Neural cell (in vitro differentiated cells): ENCODE results near the gene MERTK. TPM values are rescaled to one million over a fixed set of nuclear protein-coding genes. Genes with fewer than 3 reads are reported as not detected.
"Not testable (repeated sequence)": the region's sequence is repeated elsewhere in the genome, so short reads cannot be mapped to it uniquely, and the experiment has no call there.

ENCODE experiments used
- H2AFZ ChIP-seq: fragments of 200-600, 300-800 bp; sonication (generic), shearing (Covaris generic); 2 replicates; pipeline ENCODE4 v1.6.0; 2014; ENCODE audit warnings: low read depth, mild to moderate bottlenecking, antibody characterized with exemption, low read length, moderate library complexity
- H3F3A ChIP-seq: fragments of 200-600 bp; shearing (Covaris generic); 2 replicates; pipeline ENCODE4 v1.6.1; 2016; ENCODE audit warnings: mild to moderate bottlenecking, moderate library complexity, mixed read lengths, antibody characterized with exemption, low read length; ENCODE audit not compliant: insufficient read depth, poor library complexity, severe bottlenecking
- H3K27ac ChIP-seq: fragments of 200-600, 300-800 bp; sonication (generic), shearing (Covaris generic); 2 replicates; pipeline ENCODE4 v1.5.1; 2014; ENCODE audit warnings: mild to moderate bottlenecking, low read length, moderate library complexity
- H3K27me3 ChIP-seq: fragments of 300-800, 200-600 bp; sonication (generic), shearing (Covaris generic); 2 replicates; pipeline ENCODE4 v1.6.0; 2014; ENCODE audit warnings: mild to moderate bottlenecking, low read depth, low read length, moderate library complexity; ENCODE audit not compliant: insufficient read depth
- H3K36me3 ChIP-seq: fragments of 300-800, 200-600 bp; sonication (generic), shearing (Covaris generic); 2 replicates; pipeline ENCODE4 v1.5.1; 2014; ENCODE audit warnings: mild to moderate bottlenecking, antibody characterized with exemption, low read length, moderate library complexity; ENCODE audit not compliant: insufficient read depth
- H3K4me2 ChIP-seq: fragments of 300-800, 200-600 bp; sonication (generic), shearing (Covaris generic); 2 replicates; pipeline ENCODE4 v1.6.0; 2014; ENCODE audit warnings: mild to moderate bottlenecking, low read length
- H3K4me3 ChIP-seq: fragments of 300-800, 200-600 bp; sonication (generic), shearing (Covaris generic); 2 replicates; pipeline ENCODE4 v1.5.1; 2014; ENCODE audit warnings: mild to moderate bottlenecking, low read length, moderate library complexity
- H3K79me2 ChIP-seq: fragments of 200-600 bp; shearing (Covaris generic); replicated peaks from 2 replicates; pipeline ENCODE4 v1.6.0; 2014; ENCODE audit warnings: mild to moderate bottlenecking, low read length, moderate library complexity; ENCODE audit not compliant: insufficient read depth
- H3K9ac ChIP-seq: fragments of 300-800, 200-600 bp; sonication (generic), shearing (Covaris generic); 2 replicates; pipeline ENCODE4 v1.6.1; 2016; ENCODE audit warnings: mild to moderate bottlenecking, low read length, mixed read lengths
- H3K9me2 ChIP-seq: fragments of 200-600 bp; shearing (Covaris generic); 2 replicates; pipeline ENCODE4 v1.6.1; 2016; ENCODE audit warnings: mild to moderate bottlenecking, low read length, mixed read lengths; ENCODE audit not compliant: insufficient read depth
- H3K9me3 ChIP-seq: fragments of 200-600, 300-800 bp; sonication (generic), shearing (Covaris generic); 2 replicates; pipeline ENCODE4 v1.6.1; 2016; ENCODE audit warnings: mild to moderate bottlenecking, mixed run types, low read length, moderate library complexity, mixed read lengths
- H4K20me1 ChIP-seq: fragments of 200-600 bp; shearing (Covaris generic); 2 replicates; pipeline ENCODE4 v1.6.1; 2016; ENCODE audit warnings: mild to moderate bottlenecking, mixed run types; ENCODE audit not compliant: insufficient read depth
- EP300 ChIP-seq: fragments of 450-650 bp; conservative IDR thresholded peaks from 2 replicates; pipeline ENCODE4 v1.6.1; 2014; ENCODE audit warnings: antibody characterized with exemption, mild to moderate bottlenecking, moderate library complexity; ENCODE audit not compliant: poor library complexity, severe bottlenecking
- EZH2 ChIP-seq: fragments of 200-600, 300-800 bp; shearing (Covaris generic), sonication (generic); IDR thresholded peaks from 2 replicates; pipeline ENCODE4 v1.6.1; 2014; ENCODE audit warnings: antibody characterized with exemption, low read length, borderline replicate concordance, mild to moderate bottlenecking; ENCODE audit not compliant: insufficient read depth, poor library complexity, severe bottlenecking
- MXI1 ChIP-seq: fragments of 450-650 bp; conservative IDR thresholded peaks from 2 replicates; pipeline ENCODE4 v1.6.1; 2014; ENCODE audit warnings: antibody characterized with exemption, mild to moderate bottlenecking; ENCODE audit not compliant: poor library complexity, severe bottlenecking
- POLR2AphosphoS5 ChIP-seq: IDR thresholded peaks from 2 replicates; pipeline ENCODE4 v1.6.1; 2012
- RAD21 ChIP-seq: fragments of 450-650 bp; conservative IDR thresholded peaks from 2 replicates; pipeline ENCODE4 v1.6.1; 2014; ENCODE audit warnings: antibody characterized with exemption, mild to moderate bottlenecking, moderate library complexity
- SMC3 ChIP-seq: fragments of 450-650 bp; conservative IDR thresholded peaks from 2 replicates; pipeline ENCODE4 v1.6.1; 2014; ENCODE audit warnings: antibody characterized with exemption, mild to moderate bottlenecking, moderate library complexity; ENCODE audit not compliant: poor library complexity
- TAF1 ChIP-seq: IDR thresholded peaks from 2 replicates; pipeline ENCODE4 v1.6.1; 2012; ENCODE audit warnings: low read depth
- polyA plus RNA-seq: library from polyadenylated mRNA; depleted of rRNA; stranded (reverse); fragments of >200 nt; gene quantifications from 2 replicates; pipeline ENCODE4 v1.2.3, GENCODE V29; 2014
- TF ChIP-seq, protein P1 (sequence below): fragments of 450-650 bp; IDR thresholded peaks from 2 replicates; pipeline ENCODE4 v1.5.1; 2014; ENCODE audit warnings: antibody characterized with exemption, mild to moderate bottlenecking, moderate library complexity; ENCODE audit not compliant: poor library complexity, severe bottlenecking
- TF ChIP-seq, protein P2 (sequence below): IDR thresholded peaks from 2 replicates; pipeline ENCODE4 v1.6.1; 2012; ENCODE audit warnings: borderline replicate concordance

MERTK gene
- polyA plus RNA-seq, 1 donor from 2014 or later, result 0.53 TPM

DNA sequence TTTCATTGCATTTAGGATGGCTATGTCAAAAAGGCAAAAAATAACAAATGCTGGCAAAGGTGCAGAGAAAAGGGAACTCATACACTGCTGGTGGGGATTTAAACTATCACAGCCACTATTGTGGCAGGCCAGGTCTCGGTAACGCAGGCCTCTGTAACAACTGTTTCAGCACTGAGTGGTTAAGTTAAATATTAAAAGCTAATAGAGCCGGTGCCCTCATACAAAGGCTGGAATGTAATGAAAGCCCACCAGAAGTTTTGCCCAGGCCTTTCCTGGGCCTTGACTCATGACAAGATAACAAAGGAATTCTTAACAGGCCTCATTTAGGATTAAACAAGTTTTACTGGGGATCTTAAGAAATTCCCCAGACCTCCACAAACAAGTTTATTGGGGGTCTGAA is 10.7 kb downstream of the MERTK start:
- H3K36me3 ChIP-seq, result no peaks in the 10 kb centered on the region
- H3K27ac ChIP-seq, result no peak overlapping the region
- no peaks in the 10 kb centered on the region for H3K79me2 ChIP-seq
- H3F3A ChIP-seq, result no peaks in the 10 kb centered on the region
- H3K27me3 ChIP-seq, result no peaks in the 10 kb centered on the region
- H3K4me2 ChIP-seq, result no peak overlapping the region
- H3K4me3 ChIP-seq, result no peak overlapping the region
- TF ChIP-seq MXI1, result no peak
- TF ChIP-seq EZH2, result no peak
- TF ChIP-seq, protein P1, sequence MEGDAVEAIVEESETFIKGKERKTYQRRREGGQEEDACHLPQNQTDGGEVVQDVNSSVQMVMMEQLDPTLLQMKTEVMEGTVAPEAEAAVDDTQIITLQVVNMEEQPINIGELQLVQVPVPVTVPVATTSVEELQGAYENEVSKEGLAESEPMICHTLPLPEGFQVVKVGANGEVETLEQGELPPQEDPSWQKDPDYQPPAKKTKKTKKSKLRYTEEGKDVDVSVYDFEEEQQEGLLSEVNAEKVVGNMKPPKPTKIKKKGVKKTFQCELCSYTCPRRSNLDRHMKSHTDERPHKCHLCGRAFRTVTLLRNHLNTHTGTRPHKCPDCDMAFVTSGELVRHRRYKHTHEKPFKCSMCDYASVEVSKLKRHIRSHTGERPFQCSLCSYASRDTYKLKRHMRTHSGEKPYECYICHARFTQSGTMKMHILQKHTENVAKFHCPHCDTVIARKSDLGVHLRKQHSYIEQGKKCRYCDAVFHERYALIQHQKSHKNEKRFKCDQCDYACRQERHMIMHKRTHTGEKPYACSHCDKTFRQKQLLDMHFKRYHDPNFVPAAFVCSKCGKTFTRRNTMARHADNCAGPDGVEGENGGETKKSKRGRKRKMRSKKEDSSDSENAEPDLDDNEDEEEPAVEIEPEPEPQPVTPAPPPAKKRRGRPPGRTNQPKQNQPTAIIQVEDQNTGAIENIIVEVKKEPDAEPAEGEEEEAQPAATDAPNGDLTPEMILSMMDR, result no peak
- TF ChIP-seq, protein P2, sequence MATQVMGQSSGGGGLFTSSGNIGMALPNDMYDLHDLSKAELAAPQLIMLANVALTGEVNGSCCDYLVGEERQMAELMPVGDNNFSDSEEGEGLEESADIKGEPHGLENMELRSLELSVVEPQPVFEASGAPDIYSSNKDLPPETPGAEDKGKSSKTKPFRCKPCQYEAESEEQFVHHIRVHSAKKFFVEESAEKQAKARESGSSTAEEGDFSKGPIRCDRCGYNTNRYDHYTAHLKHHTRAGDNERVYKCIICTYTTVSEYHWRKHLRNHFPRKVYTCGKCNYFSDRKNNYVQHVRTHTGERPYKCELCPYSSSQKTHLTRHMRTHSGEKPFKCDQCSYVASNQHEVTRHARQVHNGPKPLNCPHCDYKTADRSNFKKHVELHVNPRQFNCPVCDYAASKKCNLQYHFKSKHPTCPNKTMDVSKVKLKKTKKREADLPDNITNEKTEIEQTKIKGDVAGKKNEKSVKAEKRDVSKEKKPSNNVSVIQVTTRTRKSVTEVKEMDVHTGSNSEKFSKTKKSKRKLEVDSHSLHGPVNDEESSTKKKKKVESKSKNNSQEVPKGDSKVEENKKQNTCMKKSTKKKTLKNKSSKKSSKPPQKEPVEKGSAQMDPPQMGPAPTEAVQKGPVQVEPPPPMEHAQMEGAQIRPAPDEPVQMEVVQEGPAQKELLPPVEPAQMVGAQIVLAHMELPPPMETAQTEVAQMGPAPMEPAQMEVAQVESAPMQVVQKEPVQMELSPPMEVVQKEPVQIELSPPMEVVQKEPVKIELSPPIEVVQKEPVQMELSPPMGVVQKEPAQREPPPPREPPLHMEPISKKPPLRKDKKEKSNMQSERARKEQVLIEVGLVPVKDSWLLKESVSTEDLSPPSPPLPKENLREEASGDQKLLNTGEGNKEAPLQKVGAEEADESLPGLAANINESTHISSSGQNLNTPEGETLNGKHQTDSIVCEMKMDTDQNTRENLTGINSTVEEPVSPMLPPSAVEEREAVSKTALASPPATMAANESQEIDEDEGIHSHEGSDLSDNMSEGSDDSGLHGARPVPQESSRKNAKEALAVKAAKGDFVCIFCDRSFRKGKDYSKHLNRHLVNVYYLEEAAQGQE, result no peak
- no peak for TF ChIP-seq POLR2AphosphoS5
- TF ChIP-seq EP300, result no peak
- no peak for TF ChIP-seq TAF1
- TF ChIP-seq RAD21, result no peak
- TF ChIP-seq SMC3, result no peak
- H3K9me2 ChIP-seq, result no peaks in the 10 kb centered on the region
- H2AFZ ChIP-seq, result no peak overlapping the region
- H4K20me1 ChIP-seq, result no peaks in the 10 kb centered on the region
- no peak overlapping the region for H3K9ac ChIP-seq
- H3K9me3 ChIP-seq, result no peaks in the 10 kb centered on the region

DNA sequence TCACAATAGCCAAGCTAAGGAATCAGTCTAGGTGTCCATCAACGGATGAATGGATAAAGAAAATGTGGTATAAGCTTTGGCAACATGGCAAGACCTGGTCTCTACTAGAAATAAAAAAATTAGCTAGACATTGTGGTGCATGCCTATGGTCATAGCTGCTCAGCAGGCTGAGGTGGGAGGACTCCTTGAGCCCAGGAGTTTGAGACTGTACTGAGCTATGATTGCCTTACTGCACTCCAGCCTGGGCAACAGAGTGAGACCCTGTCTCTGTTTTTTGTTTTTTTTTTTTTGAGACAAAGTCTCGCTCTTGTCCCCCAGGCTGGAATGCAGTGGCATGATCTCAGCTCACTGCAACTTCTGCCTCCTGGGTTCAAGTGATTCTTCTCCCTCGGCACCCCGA is 11.6 kb downstream of the MERTK start:
- H3F3A ChIP-seq, H3K9me3 ChIP-seq, H3K4me2 ChIP-seq, H3K4me3 ChIP-seq, H3K36me3 ChIP-seq, H3K9me2 ChIP-seq, H3K9ac ChIP-seq, H3K27ac ChIP-seq, H3K79me2 ChIP-seq, H3K27me3 ChIP-seq, H2AFZ ChIP-seq, H4K20me1 ChIP-seq: not testable (repeated sequence)

DNA sequence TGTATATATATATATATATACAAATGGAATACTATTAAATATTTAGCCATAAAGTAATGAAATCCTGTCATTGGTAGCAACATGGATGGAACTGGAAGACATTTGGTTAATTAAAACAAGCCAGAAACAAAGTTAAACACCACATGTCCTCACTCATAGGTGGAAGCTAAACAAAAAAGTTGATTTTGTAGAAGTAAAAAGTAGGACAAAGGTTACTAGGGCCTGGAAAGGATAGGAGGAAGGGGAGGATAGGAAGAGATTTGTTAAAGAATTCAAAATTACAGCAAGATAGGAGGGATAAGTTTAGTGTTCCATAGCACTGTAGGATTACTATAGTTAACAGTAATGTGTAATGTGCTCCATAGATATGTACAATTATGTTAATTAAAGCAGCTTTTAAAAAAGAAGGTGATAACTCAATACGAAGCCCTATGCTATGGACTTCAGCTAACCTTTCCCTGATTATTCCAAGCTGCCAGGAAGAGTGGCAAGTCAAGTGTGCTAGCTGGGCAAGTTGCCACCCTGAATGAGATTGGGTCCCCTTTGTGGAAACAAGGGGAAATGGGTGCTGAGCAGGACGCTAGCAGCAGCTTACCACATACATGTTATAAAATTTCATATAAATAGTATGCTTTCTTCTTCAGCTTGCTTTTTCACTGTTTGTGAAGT is 12.3 kb downstream of the MERTK start:
- Histone ChIP-seq H3K27ac (no peak overlapping the region), H3K9me3 (no peaks in the 10 kb centered on the region), H3K36me3 (no peaks in the 10 kb centered on the region), H3K9me2 (no peaks in the 10 kb centered on the region), H3K79me2 (no peaks in the 10 kb centered on the region), H3K9ac (no peak overlapping the region), H4K20me1 (no peaks in the 10 kb centered on the region), H3K4me3 (no peak overlapping the region), H3K27me3 (no peaks in the 10 kb centered on the region), H3K4me2 (no peak overlapping the region), H3F3A (no peaks in the 10 kb centered on the region), H2AFZ (no peak overlapping the region)
- no peak for TF ChIP-seq SMC3
- TF ChIP-seq, protein P1, result no peak
- no peak for TF ChIP-seq TAF1
- no peak for TF ChIP-seq RAD21
- TF ChIP-seq, protein P2, result no peak
- TF ChIP-seq POLR2AphosphoS5, result no peak
- no peak for TF ChIP-seq MXI1
- TF ChIP-seq EZH2, result no peak
- TF ChIP-seq EP300, result no peak
